Omental fat pad (tissue), 4 donors: ENCODE results near the gene UBN2. TPM values are rescaled to one million over a fixed set of nuclear protein-coding genes. Genes with fewer than 3 reads are reported as not detected.
"Not testable (repeated sequence)": the region's sequence is repeated elsewhere in the genome, so short reads cannot be mapped to it uniquely, and the experiment has no call there.

ENCODE experiments used
- ATAC-seq: fragments of 150-250 bp; one replicate; pipeline ENCODE4 v1.9.1; 2016; ENCODE audit warnings: mild to moderate bottlenecking, moderate library complexity; ENCODE audit not compliant: low FRiP score
- DNase-seq: peaks from one replicate; pipeline ENCODE4 v3.0.0-alpha.2; 2019; ENCODE audit warnings: low spot score
- total RNA-seq, 4 donors: library from RNA; depleted of rRNA; stranded (reverse); fragments of >200 nt; gene quantifications; one replicate each; pipeline ENCODE4 v1.1.0, GENCODE V29; 2016
- TF ChIP-seq, protein P1 (sequence below), 3 donors: fragments of 450-650 bp; IDR thresholded peaks; one replicate each; pipeline ENCODE4 v1.5.1; 2016 to 2017; ENCODE audit warnings: antibody characterized with exemption in 3 of 3, mild to moderate bottlenecking in 3 of 3, moderate library complexity in 2 of 3

The UBN2 gene
- total RNA-seq, 4 donors from 2014 or later: 7.8 to 18.0 (median 9.8) TPM

DNA sequence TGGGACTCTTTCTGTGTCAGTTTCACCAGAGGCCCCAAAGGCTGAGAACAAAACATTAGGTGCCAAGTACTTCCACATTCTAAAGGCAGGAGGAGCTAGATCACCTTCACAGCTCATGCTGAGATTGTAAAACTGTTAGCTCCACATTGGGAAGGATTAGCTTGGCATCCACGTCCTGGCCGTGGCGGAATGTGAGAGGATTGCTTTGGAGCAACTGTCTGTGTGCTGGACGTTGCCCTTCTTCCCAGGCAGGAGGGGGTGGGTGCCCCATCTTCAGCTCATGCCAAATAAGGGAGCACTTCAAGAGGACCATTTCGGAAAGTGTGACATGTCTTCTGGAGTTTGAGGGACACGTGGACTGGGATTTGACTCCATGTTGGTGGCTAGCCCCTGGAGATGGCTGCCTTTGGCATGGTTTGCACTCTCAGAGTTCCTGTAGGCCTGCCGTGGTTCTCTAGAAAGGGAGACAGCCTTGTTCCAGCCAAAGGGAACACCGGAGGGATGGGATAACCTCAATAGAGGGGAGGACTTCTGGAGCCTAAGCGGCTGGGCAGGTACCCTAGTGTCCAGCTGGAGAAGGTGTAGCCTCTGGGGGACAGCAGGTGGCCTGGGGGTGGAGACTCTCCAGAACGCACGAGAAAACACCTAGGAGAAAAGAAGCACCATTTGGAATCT lies 90.2 kb downstream of the UBN2 start:
- TF ChIP-seq, protein P1, sequence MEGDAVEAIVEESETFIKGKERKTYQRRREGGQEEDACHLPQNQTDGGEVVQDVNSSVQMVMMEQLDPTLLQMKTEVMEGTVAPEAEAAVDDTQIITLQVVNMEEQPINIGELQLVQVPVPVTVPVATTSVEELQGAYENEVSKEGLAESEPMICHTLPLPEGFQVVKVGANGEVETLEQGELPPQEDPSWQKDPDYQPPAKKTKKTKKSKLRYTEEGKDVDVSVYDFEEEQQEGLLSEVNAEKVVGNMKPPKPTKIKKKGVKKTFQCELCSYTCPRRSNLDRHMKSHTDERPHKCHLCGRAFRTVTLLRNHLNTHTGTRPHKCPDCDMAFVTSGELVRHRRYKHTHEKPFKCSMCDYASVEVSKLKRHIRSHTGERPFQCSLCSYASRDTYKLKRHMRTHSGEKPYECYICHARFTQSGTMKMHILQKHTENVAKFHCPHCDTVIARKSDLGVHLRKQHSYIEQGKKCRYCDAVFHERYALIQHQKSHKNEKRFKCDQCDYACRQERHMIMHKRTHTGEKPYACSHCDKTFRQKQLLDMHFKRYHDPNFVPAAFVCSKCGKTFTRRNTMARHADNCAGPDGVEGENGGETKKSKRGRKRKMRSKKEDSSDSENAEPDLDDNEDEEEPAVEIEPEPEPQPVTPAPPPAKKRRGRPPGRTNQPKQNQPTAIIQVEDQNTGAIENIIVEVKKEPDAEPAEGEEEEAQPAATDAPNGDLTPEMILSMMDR (IDR thresholded peaks at IDR 0.05): no peak
- no peak for DNase-seq
- ATAC-seq: no peak

DNA sequence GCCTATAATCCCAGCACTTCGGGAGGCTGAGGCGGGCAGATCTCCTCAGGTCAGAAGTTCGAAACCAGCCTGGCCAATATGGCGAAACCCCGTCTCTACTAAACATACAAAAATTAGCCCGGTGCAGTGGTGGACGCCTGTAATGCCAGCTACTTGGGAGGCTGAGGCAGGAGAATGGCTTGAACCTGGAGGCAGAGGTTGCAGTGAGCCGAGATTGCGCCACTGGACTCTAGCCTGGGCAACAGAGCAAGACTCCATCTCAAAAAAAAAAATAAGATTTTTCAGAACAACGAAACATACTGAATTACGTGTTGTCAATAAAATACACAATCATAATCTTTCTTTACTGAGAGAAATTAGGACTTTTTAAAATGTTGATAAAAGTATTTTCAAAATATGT lies 93.7 kb downstream of the UBN2 start:
- ATAC-seq: not testable (repeated sequence)

DNA sequence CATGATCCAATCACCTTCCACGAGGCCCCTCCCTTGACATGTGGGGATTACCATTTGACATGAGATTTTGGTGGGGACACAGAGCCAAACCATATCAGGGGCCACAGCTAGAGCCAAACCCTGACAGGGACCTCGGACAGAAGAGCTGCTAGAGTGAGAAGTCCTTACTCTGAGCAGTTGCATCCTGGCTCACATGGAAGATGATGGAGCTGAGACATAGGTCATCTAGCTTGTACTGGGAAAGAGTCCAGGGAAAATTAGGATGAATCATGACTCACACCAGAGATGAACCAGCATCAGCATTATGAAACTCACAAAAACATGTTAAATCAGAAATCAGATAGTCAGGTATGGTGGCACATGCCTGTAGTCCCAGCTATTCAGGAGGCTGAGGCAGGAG lies 97.3 kb downstream of the UBN2 start:
- DNase-seq: no peak
- TF ChIP-seq, protein P1 (IDR thresholded peaks at IDR 0.05): no peak
- ATAC-seq: peak; percentile 57

More for the DNA sequence above, 93.7 kb downstream of the UBN2 start:
- not testable (repeated sequence) for DNase-seq

DNA sequence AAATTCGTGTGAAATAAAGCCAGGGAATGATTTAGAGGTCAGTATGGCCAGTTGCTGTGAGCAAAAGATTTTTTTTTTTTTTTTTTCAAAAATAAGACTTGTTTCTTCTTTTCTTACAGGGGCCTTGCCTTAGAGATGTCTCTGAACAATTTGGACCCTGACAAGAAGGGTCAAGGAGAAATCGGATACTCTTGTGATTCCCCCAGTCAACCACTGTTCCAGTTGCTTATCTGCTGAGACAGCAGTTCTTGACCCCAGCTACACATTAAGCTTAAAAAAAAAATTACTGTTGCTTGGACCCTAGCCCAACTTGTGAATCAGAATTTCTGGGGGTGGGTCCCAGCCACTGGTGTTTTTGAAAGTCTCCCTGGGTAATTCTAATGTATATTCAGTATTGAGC lies 98.1 kb downstream of the UBN2 start:
- no peak for ATAC-seq
- no peak for DNase-seq
- TF ChIP-seq, protein P1 (IDR thresholded peaks at IDR 0.05): no peak

DNA sequence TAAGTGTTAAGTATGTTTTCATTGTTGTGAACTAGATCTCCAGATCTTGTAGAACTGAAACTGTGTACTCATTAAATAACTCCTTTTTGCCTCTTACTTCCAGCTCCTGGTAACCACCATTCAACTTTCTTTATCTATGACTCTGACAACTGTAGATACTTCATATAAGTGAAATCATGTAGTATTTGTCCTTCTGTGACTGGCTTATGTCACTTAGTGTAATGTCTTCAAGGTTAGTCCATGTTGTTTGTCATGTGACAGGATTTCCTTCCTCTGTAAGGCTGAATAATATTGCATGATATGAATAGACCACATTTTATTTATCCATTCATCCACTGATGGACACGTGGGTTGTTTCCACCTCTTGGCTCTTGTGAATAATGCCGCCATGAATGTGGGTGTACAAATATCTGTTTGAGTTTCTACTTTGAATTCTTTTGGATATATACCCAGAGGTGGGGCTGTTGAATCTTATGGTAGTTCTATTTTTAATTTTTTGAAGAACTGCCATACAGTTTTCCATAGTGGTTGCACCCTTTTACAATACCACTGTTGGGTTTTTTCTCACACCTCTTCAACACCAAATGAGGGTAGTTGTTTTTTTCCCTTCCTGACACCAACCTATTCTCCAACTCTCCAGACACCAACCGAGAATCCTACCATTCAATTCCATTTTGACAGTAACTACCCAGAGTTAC lies 99.4 kb downstream of the UBN2 start:
- DNase-seq (no peak), ATAC-seq (no peak)
- TF ChIP-seq, protein P1 (IDR thresholded peaks at IDR 0.05): no peak

DNA sequence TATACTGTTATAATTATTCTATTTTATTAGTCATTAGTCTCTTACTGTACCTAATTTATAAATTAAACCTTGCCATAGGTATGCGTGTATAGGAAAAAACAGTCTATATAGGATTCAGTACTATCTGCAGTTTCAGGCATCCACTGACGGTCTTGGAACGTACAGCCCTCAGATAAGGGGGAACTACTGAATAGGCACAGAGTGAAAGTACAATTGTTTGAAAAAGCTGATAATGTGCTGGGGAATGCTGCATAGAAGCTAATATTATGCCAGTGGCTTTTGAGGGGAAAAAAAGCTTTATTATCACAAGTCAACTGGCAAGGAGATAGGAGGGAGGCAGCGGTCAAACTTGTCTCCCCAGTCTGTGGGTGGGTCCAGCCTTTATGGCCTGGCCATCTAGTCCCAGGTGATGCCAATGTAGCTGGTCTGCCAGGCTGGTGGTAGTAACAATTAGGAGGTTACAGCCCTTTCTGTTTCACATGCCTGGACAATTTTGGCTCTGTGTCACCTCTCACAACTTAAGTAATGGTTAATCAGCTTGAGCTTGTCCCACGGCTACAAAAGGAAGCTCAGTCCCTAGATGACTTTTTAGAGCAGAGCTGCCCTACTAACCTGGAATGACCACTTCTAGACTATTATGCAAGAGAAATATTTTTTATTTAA lies 101.8 kb downstream of the UBN2 start:
- ATAC-seq (no peak), DNase-seq (no peak)
- TF ChIP-seq, protein P1 (IDR thresholded peaks at IDR 0.05): no peak

DNA sequence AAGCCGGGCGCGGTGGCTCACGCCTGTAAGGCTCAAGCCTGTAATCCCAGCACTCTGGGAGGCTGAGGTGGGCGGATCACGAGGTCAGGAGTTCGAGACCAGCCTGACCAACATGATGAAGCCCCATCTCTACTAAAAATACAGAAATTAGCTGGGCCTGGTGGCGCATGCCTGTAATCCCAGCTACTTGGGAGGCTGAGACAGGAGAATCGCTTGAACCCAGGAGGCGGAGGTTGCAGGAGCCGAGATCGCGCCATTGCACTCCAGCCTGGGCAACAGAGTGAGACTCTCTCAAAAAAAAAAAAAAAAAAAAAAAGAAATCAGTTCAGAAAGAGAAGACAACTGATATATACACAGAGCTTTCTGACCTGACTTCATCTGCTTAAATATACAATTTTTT lies 102.4 kb downstream of the UBN2 start:
- DNase-seq, ATAC-seq: not testable (repeated sequence)
